Measurements from ENCODE around the gene PDGFC.

GRCh38 chr4:156811286-156811685, 160.3 kb downstream of the PDGFC start:
- TF ChIP-seq CTCF (IDR thresholded peaks at IDR 0.05) (no peak), POLR2A (IDR thresholded peaks at IDR 0.05) (no peak)
